ENCODE results near the gene TRABD2B.

The TRABD2B gene

DNA sequence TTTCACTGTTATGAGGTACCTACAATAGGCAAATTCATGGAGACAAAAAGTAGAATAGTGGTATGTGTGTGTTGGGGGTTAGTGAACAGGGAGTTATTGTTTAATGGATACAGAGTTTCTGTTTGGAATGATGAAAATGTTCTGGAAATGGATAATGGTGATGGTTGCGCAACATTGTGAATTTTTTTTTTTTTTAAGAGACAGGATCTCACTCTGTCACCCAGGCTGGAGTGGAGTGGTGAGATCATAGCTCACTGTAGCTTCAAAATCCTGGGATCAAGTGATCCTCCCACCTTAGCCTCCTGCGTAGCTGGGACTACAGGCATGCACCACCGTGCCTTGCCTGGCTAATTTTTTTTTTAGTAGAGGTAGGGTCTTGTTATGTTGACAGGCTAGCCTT, 34.5 kb upstream of the TRABD2B start:
- WGBS, 2 experiments (ENCODE audit: insufficient coverage in 2 of 2): 75 to 94% methylated on average over 2 to 3 of the region's 3 CpGs
- Histone ChIP-seq H3K4me1 (ENCODE audit: control insufficient read depth, insufficient read depth, low read length, poor library complexity, severe bottlenecking) (no peaks in the 10 kb centered on the region), H3K27ac (ENCODE audit: low read depth, low read length, severe bottlenecking) (no peak overlapping the region), H3K36me3 (ENCODE audit: control insufficient read depth, insufficient read depth, low read length) (no peaks in the 10 kb centered on the region), H3K9me3 (ENCODE audit: control insufficient read depth, low read length) (no peaks in the 10 kb centered on the region), H3K4me3 (ENCODE audit: extremely low read depth, insufficient read depth, low read length, poor library complexity, severe bottlenecking) (no peak overlapping the region)

DNA sequence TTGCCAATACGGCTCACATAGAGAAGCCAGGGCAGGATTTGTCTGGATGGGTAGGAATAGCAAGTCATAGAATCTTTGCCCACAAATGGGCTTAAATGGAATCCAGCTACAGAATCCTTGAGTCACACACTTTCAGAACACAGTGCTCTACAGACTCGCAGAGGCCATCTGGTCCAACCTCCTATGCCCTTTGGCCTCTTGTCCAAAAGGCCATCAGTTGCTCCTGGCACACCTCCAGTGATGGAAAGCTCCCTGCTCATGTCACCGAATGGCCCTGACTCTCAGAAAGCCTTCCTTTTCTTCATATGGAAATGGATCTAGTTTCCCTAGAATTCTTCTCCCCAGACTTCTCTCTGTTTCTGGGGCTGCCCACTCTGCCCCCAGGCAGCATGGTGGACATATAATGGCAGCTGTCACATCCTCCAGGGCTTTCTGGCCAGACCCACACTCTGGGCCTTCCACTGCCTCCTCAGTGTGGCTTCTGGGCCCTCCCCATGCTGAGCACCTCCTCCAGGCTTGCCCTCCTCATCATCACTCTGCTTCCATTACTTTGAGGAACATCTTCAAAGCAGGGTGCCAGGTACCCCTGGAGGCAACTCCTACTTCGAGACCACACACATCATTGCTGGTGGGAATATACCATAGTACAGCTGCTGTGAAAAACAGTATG, 33.6 kb upstream of the TRABD2B start:
- 82 to 86% methylated on average over 2 to 3 of the region's 4 CpGs for WGBS, 2 experiments (ENCODE audit: insufficient coverage in 2 of 2)
- Histone ChIP-seq H3K36me3 (ENCODE audit: control insufficient read depth, insufficient read depth, low read length) (no peaks in the 10 kb centered on the region), H3K4me3 (ENCODE audit: extremely low read depth, insufficient read depth, low read length, poor library complexity, severe bottlenecking) (no peak overlapping the region), H3K9me3 (ENCODE audit: control insufficient read depth, low read length) (no peaks in the 10 kb centered on the region), H3K4me1 (ENCODE audit: control insufficient read depth, insufficient read depth, low read length, poor library complexity, severe bottlenecking) (no peaks in the 10 kb centered on the region), H3K27ac (ENCODE audit: low read depth, low read length, severe bottlenecking) (no peak overlapping the region)

DNA sequence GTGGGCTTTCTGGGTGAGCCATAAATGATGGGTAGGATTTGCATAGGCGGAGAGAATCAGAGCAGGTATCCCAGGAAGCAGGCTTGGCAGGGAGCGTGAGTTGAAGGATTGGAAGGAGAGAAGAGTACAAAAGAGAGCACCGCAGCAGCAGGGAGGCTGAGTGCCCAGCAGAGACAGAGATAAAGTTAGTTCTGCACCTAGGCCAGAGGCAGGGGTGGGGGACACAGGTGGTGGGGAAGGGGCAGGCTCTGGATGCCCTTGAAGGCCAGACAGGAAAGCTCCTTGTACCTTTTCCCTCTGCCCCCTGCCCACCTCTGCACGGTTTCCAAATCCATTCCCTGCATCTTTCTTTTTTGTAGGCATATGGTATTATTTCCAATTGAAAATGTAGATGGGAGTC, 33.0 kb upstream of the TRABD2B start:
- no peaks in the 10 kb centered on the region for H3K36me3 ChIP-seq (ENCODE audit: control insufficient read depth, insufficient read depth, low read length)
- H3K4me3 ChIP-seq (ENCODE audit: extremely low read depth, insufficient read depth, low read length, poor library complexity, severe bottlenecking): no peak overlapping the region
- 88 to 94% methylated on average over 2 to 3 of the region's 4 CpGs for WGBS, 2 experiments (ENCODE audit: insufficient coverage in 2 of 2)
- peaks cover 2% of the 10 kb centered on the region for H3K4me1 ChIP-seq (ENCODE audit: control insufficient read depth, insufficient read depth, low read length, poor library complexity, severe bottlenecking)
- no peaks in the 10 kb centered on the region for H3K9me3 ChIP-seq (ENCODE audit: control insufficient read depth, low read length)
- no peak overlapping the region for H3K27ac ChIP-seq (ENCODE audit: low read depth, low read length, severe bottlenecking)

DNA sequence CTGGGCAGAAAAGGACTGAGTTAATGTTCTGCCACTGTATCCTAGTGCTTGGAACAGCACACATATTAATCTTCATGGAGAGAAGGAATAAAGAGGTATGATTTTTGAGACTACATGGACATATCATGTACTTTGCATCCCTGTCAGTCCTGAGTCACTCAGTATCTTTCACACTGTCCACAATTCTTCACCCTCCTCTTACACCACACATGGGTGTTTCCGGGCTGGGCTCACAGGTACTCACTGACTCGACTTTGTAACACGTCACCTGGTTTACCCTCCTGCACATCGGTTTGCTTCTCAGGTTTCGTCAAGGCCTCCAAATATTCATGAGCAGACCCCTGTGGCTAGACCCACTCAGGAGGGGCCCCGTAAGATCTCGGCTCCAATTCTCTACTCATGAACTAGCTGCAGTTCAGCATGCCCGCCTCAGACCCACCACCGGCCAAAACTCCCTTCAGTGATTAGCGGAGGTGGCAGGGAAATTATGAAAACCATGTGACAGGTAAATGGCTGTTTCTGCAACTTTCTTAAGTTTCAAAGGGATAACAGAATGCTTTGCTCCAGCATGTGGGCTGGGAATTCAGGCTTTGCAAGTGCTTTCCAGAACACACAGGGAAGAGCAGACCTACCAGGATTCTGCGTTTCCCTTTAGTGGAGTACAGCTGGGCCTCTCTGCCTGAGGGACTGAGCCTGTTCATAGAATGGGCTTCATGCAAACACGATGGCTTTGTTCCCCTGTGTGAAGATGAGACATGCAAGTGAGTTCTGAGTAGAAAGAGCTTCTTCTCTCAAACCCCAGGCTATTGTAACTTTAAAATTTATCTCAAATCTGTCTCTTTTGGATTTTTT, 31.3 kb upstream of the TRABD2B start:
- WGBS, 2 experiments (ENCODE audit: insufficient coverage in 2 of 2): 75 to 79% methylated on average over 11 of the region's 12 CpGs
- H3K4me3 ChIP-seq (ENCODE audit: extremely low read depth, insufficient read depth, low read length, poor library complexity, severe bottlenecking): no peak overlapping the region
- H3K36me3 ChIP-seq (ENCODE audit: control insufficient read depth, insufficient read depth, low read length): no peaks in the 10 kb centered on the region
- no peaks in the 10 kb centered on the region for H3K9me3 ChIP-seq (ENCODE audit: control insufficient read depth, low read length)
- H3K4me1 ChIP-seq (ENCODE audit: control insufficient read depth, insufficient read depth, low read length, poor library complexity, severe bottlenecking): peaks cover 11% of the 10 kb centered on the region
- no peak overlapping the region for H3K27ac ChIP-seq (ENCODE audit: low read depth, low read length, severe bottlenecking)

DNA sequence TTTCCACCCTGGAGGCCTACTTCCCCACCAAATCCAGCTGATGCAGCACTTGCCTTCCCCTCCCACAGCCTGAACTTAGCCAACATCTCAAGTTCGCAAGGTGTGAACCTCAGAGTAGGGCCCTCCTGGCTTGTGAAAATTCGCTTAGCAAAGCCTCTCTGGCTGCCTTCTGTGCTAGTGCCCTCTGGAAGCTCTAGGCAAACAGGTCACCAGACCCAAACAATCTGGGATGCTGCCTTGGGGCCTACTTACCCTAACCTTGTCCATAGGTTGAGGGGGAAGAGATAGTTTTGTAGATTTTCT, 30.3 kb upstream of the TRABD2B start:
- H3K4me3 ChIP-seq (ENCODE audit: extremely low read depth, insufficient read depth, low read length, poor library complexity, severe bottlenecking): no peak overlapping the region
- 83 to 88% methylated on average over 1 to 2 of the region's 2 CpGs for WGBS, 2 experiments (ENCODE audit: insufficient coverage in 2 of 2)
- H3K36me3 ChIP-seq (ENCODE audit: control insufficient read depth, insufficient read depth, low read length): no peaks in the 10 kb centered on the region
- H3K27ac ChIP-seq (ENCODE audit: low read depth, low read length, severe bottlenecking): no peak overlapping the region
- no peaks in the 10 kb centered on the region for H3K9me3 ChIP-seq (ENCODE audit: control insufficient read depth, low read length)
- H3K4me1 ChIP-seq (ENCODE audit: control insufficient read depth, insufficient read depth, low read length, poor library complexity, severe bottlenecking): peaks cover 11% of the 10 kb centered on the region

DNA sequence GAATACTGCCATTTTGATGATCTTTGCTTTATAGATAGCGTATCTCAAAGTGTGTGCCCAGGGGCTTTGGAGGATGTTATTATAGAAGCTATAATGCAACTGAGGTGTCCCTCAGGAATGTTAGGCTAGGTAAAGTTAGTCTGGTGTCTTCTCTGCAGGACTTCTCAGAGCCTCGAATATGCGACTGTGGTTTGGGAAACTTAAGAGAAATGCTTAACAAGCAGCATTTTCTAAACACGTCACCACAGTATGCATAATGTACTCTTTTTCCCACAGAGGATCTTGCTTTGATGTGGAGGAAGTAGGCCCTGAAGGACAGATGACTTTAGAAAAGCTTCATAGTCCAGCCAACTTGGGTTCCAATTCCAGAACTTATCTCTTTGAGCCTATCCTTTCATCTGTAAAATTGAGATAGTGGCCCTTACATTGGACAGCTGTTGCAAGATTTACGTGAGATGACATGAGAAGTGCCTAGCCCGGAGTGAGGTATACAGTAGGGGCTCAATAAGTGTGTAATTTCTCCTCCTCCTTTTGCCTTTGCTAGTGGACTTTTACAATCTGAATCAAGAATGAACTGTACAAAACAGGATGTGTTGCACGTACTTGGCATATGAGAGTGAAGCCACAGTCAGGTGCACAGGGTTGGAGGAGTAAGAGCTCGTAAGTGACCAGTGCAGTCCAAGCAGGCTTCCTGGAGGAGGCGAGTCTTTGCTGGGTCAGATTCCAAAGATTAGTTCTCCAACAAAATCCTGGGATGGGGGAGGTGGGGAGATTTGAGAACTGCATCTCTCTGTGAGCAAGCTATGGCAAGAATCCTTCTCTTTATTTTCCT, 29.7 kb upstream of the TRABD2B start:
- Histone ChIP-seq H3K27ac (ENCODE audit: low read depth, low read length, severe bottlenecking) (no peak overlapping the region), H3K9me3 (ENCODE audit: control insufficient read depth, low read length) (no peaks in the 10 kb centered on the region), H3K4me1 (ENCODE audit: control insufficient read depth, insufficient read depth, low read length, poor library complexity, severe bottlenecking) (peaks cover 11% of the 10 kb centered on the region), H3K36me3 (ENCODE audit: control insufficient read depth, insufficient read depth, low read length) (no peaks in the 10 kb centered on the region), H3K4me3 (ENCODE audit: extremely low read depth, insufficient read depth, low read length, poor library complexity, severe bottlenecking) (no peak overlapping the region)
- WGBS, 2 experiments (ENCODE audit: insufficient coverage in 2 of 2): 95 to 97% methylated on average over 5 to 6 of the region's 9 CpGs

- Histone ChIP-seq H3K9me3 (ENCODE audit: control insufficient read depth, low read length) (no peaks in the 10 kb centered on the region), H3K4me3 (ENCODE audit: extremely low read depth, insufficient read depth, low read length, poor library complexity, severe bottlenecking) (no peak overlapping the region), H3K27ac (ENCODE audit: low read depth, low read length, severe bottlenecking) (no peak overlapping the region), H3K36me3 (ENCODE audit: control insufficient read depth, insufficient read depth, low read length) (no peaks in the 10 kb centered on the region), H3K4me1 (ENCODE audit: control insufficient read depth, insufficient read depth, low read length, poor library complexity, severe bottlenecking) (peaks cover 11% of the 10 kb centered on the region)
- WGBS, 2 experiments (ENCODE audit: insufficient coverage in 2 of 2): 89 to 90% methylated on average over 1 to 2 of the region's 2 CpGs
Measured at GRCh38 chr1:48026275-48026674, 29.1 kb upstream of the TRABD2B start.

- peaks cover 13% of the 10 kb centered on the region for H3K4me1 ChIP-seq (ENCODE audit: control insufficient read depth, insufficient read depth, low read length, poor library complexity, severe bottlenecking)
Measured at GRCh38 chr1:48025076-48025475, 27.9 kb upstream of the TRABD2B start.

DNA sequence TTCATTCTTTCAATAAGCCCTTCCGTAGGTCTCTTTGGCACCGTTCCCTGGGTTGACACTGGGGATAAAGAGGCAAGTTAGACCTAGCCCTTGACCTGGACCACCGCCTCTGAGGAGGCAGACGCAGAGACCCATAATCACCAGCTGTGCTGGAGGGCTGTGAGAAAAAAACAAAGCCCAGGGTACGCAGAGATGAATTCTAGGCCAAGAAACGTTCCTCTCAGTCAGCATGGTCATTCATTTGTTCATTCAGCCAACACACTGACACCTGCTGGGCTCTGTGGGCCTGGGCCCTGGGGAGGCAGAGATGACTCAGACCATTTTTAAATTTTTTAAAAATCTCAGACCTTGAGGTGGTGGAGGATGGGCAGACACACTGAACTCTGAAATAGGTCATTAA, 26.3 kb upstream of the TRABD2B start:
- 87 to 92% methylated on average over 4 to 6 of the region's 6 CpGs for WGBS, 2 experiments (ENCODE audit: insufficient coverage in 2 of 2)
- Histone ChIP-seq H3K36me3 (ENCODE audit: control insufficient read depth, insufficient read depth, low read length) (no peaks in the 10 kb centered on the region), H3K9me3 (ENCODE audit: control insufficient read depth, low read length) (no peaks in the 10 kb centered on the region), H3K27ac (ENCODE audit: low read depth, low read length, severe bottlenecking) (no peak overlapping the region), H3K4me3 (ENCODE audit: extremely low read depth, insufficient read depth, low read length, poor library complexity, severe bottlenecking) (no peak overlapping the region), H3K4me1 (ENCODE audit: control insufficient read depth, insufficient read depth, low read length, poor library complexity, severe bottlenecking) (peaks cover 23% of the 10 kb centered on the region)

More at GRCh38 chr1:48025076-48025475, 27.9 kb upstream of the TRABD2B start:
- no peak overlapping the region for H3K27ac ChIP-seq (ENCODE audit: low read depth, low read length, severe bottlenecking)
- H3K9me3 ChIP-seq (ENCODE audit: control insufficient read depth, low read length): no peaks in the 10 kb centered on the region
- no peak overlapping the region for H3K4me3 ChIP-seq (ENCODE audit: extremely low read depth, insufficient read depth, low read length, poor library complexity, severe bottlenecking)
- no peaks in the 10 kb centered on the region for H3K36me3 ChIP-seq (ENCODE audit: control insufficient read depth, insufficient read depth, low read length)

DNA sequence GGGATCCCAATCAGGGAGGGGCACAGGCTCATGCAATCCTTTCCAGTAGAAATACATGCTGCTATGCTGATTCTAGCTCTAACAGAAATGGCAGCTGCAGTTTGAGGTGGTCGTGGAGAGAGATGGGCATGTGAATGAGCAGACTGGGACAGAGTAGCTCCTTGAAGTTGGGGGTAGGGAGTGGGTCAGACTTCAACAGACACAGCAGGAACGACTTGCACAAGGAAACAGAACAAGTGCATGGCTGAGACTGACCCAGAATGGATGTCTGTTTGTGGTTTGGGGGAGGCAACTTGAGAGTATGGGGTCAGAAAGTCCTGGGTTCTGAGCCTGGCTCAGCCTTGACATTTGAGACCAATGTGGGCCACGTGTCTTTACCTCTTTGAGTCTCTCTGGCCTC, 25.1 kb upstream of the TRABD2B start:
- Histone ChIP-seq H3K4me1 (ENCODE audit: control insufficient read depth, insufficient read depth, low read length, poor library complexity, severe bottlenecking) (peaks cover 32% of the 10 kb centered on the region), H3K27ac (ENCODE audit: low read depth, low read length, severe bottlenecking) (no peak overlapping the region), H3K9me3 (ENCODE audit: control insufficient read depth, low read length) (no peaks in the 10 kb centered on the region), H3K4me3 (ENCODE audit: extremely low read depth, insufficient read depth, low read length, poor library complexity, severe bottlenecking) (no peak overlapping the region), H3K36me3 (ENCODE audit: control insufficient read depth, insufficient read depth, low read length) (no peaks in the 10 kb centered on the region)
- WGBS, 2 experiments (ENCODE audit: insufficient coverage in 2 of 2): 84 to 87% methylated on average over 2 to 3 of the region's 3 CpGs
